HG03521 (cell line): ENCODE measurements around the gene KHNYN.
"Not testable (repeated sequence)": the region's sequence is repeated elsewhere in the genome, so short reads cannot be mapped to it uniquely, and the experiment has no call there.

Experiments used
- ATAC-seq: cut with Tn5 transposase; IDR thresholded peaks from one replicate; pipeline ENCODE4 v1.9.1; 2021; ENCODE audit warnings: mild to moderate bottlenecking, moderate library complexity; ENCODE audit not compliant: unreplicated experiment

KHNYN gene

DNA sequence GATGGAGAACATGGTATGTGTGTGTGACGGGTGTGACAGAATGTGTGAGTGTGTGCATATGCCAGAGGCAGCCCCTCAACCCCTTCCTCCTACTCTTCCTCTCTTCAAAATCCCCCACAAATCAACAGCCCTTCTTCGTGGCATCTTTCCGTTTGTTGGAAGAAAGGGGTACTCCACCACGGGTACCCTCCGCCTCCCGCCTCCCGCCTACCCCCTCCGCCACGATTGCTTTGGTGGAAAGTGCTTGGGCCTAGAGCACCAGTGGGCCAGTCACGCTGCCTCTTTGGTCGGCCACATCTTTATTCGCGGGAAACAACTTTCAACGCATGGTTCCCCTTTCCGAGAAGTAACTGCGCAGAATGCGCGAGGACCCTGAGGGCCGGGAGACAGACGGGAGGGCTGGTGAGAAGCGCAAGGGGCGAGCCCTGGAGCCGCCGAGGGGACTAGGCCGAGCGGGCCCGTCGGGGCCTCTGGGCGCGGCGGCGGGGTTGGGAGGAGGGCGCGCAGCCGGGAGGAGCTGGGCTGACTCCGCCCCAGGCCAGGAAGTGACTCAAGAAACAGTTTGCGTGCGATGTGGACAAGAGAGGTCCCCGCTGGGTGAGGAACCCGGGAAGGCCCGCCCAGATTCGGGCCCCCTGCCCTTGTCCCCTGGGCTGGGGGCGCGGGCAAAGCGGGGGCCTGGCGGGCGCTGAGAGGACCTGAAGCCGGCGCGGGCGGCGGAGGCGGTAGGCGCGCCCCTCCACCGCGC is at the start of gene KHNYN, which contains the start of gene CBLN3:
TSS of gene KHNYN (plus strand) at position 560 of the 748 bp plus-strand sequence. CDS start 777 bp downstream, outside the sequence.
TSS of gene CBLN3 (minus strand) at position 274 of the 748 bp plus-strand sequence. CDS start 614 bp downstream, outside the sequence.
- peak; percentile 80 for ATAC-seq

DNA sequence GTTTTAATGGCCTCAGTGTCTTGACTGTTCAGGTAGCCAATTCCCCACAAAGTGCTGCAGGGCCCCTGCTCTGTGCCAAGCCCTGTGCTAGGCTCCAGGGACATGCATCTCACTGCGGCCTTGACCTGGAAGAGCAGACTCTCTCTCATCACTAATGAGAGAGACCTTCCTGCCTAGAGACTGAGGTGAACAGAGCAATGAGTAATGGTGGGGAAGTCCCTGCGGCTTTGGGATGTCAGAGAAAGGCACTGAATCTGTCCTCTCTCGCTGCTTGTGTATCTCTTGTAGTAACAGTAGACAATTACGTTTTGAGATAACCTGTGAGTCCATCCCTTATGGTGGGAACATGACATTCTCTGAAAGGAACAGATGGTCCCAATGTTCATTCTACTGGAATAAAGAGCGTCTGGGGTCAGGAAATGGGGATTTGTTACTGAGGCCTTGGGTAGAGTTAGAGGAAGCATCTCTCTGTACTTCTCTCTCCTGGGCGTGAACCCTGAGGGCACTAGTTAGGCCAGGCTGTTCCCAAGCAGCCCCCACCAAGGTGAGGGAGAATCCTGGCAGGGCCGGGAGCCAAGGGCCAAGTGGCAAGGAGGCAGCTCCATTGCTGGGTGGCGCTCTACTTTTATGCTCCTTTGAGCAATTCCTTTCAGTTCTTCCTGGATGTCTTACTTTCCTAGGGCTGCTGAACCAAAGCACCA is 48.2 kb upstream of the KHNYN start:
- ATAC-seq: no peak

DNA sequence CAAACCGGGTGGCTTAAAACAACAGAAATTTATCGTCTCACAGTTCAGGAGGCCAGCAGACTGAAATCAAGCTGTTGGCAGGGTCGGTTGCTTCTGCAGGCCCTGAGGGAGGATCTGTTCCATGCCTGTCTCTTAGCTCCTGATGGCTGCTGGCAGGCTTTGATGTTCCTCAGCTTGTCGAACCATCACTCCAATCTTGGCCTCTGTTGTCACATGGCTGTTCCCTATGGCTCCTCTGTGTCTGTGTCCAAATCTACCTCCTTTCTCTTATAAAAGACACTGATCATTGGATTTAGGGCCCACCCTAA is 47.7 kb upstream of the KHNYN start:
- ATAC-seq: no peak

DNA sequence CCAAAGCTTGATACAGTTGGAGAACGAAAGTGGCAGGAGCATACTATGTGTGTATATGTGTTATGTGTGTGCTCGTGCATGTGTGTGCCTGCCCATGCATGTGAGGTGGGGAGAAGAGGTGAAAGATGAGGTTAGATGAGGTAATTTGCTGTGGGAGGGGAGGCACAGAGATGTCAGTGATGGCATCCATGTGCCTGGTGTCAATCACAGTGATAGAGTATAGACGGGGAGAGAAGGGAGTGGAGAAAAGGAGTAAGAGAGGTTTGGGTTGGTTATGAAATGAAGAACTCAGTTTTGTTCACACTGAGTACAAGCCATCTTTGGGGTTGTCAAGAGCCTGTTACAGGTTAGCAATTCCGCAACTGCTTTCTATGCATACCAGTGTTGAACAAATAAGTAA is 45.6 kb upstream of the KHNYN start:
- ATAC-seq: no peak

DNA sequence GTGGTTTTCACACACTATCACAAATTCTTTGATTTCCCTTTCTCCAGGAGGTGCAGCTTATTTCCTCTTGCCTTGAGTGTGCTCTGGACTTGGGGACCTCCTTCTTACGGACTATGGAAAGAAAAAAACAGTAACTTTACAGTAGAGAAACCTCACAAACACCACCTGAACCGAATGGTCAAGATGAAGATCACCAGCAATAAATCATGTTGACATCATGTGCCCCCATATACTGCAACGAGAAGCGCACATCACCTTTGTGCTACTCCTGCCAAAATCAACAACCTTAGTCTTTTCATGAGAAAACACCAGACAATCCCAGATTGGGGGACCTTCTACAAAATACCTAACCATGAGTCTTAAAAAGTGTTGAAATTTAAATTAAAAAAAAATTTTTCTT is 44.2 kb upstream of the KHNYN start:
- no peak for ATAC-seq

DNA sequence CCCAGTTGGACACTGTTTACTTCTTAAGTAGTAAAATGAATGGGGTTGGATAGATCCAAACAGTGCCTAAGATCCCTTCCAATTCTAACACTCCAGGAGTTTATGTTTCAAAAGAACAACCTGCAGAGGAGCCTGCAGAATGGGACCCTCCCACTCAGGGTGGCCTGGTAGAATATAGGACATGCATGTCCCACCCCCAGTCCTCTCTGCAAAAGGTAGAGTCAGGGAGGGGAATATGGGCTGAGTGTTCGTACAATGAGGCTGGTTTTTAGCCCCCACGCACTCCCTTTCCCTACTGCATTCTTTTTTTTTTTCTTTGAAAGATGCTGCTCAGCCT is 42.8 kb upstream of the KHNYN start:
- ATAC-seq: no peak

GRCh38 chr14:24387579-24387978 is 42.2 kb upstream of the KHNYN start:
- not testable (repeated sequence) for ATAC-seq

- ATAC-seq: no peak
These were observed 41.1 kb upstream of the KHNYN start for GRCh38 chr14:24388474-24389179.

DNA sequence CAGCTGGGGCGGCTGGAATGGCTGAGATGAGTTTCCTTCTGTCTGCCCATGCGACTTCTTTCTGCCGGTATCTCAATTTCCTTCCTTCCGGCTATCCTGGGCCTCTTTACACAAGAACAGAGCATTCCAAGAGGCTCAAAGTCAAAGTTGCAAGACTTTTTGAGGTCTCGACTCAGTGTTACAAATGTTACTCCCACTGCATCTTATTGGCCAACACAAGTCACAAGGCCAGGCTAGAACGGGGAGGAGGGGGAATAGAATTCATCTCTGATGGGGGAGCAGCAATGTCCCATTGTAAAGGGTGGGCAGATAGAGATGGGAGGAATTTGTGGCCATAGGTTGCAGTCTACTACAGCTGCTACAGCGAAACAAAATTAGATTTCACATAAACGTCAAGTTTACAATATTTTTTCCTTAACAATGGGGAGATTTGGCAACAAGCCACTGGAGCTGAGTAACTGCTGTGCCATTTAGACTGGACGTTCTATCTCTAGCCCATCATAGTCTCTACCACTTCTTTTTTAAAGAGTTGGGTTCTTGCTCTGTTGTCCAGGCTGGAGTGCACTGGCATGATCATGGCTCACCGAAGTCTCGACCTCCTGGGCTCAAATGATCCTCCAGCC is 40.4 kb upstream of the KHNYN start:
- no peak for ATAC-seq

DNA sequence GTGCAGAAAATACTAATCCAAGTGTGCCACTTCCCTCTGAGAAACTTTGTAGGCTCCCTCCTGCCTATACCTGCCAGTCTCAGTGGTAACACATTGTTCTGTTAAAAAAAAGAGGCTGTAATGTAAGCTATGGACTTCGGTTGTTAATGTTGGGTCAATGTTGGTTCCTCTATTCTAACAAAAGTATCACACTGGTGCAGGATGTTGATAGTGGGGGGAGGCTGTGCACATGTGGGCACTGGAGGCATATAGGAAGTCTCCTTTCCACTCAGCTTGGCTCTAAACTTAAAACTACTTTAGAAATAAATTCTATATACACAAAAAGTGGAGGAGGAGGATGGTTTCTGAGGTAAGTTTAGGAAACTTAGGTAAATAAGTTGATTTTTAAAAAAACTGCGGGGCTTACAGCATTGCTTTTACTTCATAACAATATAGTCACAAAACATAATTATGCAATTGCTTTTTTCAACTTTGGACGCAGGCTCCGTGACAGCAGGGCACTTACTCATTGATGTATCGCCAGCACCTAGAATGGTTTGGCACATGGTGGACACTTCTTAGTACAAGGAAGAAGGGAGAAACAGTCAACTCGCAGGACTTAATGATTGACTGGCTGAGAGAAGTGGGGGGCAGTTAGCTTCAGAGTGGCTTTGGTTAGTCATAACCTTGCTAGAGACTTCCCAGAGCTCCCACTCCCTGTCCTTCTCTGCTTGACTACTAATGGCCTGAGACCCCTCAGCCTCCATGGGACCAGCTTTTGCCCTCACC is 38.9 kb upstream of the KHNYN start:
- no peak for ATAC-seq

- ATAC-seq: no peak
These were observed 37.2 kb upstream of the KHNYN start for GRCh38 chr14:24392325-24393091.

- no peak for ATAC-seq
These were observed 35.5 kb upstream of the KHNYN start for GRCh38 chr14:24394275-24394674.

DNA sequence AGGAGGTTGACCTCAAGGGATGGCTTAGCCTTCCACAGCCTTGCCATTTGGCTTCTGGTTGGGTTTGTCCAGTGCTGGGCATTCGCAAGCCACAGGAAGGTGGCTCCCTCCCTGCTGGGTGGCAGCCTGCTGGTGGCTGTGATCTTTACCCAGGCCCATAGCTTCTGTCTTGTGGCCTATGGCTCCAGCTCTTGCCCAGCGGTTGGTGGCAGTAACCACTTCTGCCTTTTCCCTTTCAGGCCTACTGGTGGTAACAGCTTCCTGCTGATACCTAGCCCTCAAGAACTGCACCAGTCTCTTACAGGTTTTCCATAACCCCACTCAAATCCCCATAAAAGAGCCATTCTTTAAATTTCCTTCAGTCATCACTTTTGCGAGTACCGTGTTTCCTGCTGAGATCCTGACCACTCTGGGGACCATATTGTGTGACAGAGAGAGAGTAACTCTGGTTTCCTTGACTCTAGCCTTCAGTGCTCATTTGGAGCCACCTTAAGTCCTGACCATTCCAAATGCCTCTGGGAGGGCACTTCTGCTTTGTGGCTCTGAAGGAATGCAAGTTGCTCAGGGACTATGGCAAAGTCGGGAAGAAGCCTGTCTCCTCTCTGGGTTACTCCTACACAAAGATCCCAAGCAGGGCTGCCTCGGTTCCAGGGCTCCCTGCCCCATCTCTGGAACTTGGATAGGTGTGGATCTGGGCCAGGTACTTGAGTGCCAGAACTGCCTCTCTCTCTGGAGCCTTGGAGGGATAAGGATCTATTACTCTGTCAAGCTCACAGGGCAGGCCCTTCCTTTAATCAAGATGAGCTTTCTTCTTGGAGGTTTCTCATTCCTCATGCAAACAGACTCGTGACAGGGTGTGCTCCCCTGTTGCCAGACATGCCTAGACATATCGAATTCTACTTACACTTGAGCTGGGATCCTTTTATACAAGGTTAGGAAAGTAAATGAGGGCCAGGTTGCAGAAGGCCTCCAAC is 33.9 kb upstream of the KHNYN start:
- no peak for ATAC-seq

GRCh38 chr14:24397639-24398292 is 32.0 kb upstream of the KHNYN start:
- ATAC-seq: no peak

DNA sequence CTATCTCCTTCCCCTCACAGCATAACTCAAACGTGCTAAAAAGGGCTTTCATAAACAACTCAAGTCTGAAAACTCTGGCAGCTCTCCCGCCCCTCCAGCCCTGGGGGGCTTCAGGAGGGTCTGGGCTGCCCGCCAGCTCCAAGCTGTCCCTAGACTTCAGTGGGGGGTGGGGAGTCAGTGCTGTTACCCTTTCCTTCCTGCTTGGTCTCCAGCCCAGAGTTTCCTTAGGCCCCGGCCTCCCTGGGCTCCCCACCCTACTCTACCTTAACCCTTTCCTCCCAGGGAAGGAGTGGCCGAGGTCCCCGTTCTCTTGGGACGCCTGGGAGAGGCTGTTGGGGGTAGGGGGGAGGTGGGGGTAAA is 31.5 kb upstream of the KHNYN start:
- no peak for ATAC-seq

- ATAC-seq: no peak
These were observed 30.9 kb upstream of the KHNYN start, which contains the start of gene NYNRIN for GRCh38 chr14:24398653-24399446. NYNRIN (plus strand) TSS chr14:24399003; CDS start chr14:24399247, 244 bp downstream.

DNA sequence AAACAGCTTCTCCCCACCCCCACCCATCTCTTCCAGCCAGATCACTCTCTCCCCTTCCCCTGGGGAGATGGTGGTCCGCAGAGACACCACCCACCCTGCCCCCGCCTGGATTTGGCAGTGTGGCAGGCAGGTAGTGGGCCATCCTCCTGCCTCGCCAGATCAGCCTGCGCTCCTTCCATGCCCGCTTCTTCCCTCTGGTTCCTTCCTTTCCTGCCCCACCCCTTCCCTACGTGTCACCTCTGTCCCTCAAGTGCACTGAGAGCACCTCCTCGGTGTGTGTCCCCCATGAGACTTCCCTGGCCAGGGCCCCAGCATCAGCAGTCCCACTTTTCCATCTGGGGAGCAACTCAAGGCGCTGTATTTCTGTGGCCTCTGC is 30.3 kb upstream of the KHNYN start:
- ATAC-seq: no peak
